ENCODE results near the gene CCDC178.

CCDC178 gene

DNA sequence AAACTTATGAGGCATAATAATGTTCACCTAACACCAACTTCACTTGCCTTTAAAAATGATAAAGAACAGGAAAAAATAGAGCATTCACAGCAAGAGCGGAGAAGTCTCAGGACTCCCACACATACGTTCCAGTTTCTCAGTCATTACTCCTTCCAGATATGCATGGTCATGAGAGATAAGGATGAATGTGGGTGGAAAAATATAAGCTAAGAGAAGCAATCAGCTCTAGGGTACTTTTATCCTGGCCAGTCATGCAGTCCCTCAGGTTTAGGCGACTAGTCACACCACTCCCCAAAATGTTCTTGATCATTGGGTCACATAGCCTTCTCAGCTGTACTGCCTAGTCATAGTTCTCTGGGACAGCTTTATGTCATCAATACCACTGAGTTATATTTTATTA is 29.2 kb upstream of the CCDC178 start:
- WGBS (ENCODE audit: extremely low coverage, insufficient coverage, insufficient read length), result no CpG with 5 or more reads among the region's 3 CpGs
- H2AFZ ChIP-seq (ENCODE audit: insufficient read depth, low read length, poor library complexity), result no peak overlapping the region
- H3K79me1 ChIP-seq (ENCODE audit: low read length), result no peaks in the 10 kb centered on the region

DNA sequence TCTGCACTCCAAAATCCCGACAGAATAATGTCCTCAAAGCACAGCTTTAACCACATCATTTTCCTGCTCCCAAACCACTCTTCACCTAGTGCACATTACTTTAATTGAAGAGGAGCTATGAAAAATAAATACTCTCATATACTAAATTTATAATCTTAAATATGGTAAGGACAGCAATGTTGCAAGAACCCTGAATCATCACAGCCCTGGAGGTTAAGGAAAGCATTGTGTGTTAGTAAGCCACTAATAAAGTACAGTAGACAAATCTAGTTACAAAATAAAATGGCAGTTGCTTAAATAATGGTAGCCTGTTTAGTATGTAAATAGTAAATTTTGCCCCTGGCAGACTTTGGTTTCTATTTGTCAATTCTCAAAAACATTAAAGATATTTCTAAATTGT is 27.0 kb upstream of the CCDC178 start:
- no peak overlapping the region for H3K27ac ChIP-seq (ENCODE audit: low read depth, low read length)
- no peak overlapping the region for H2BK12ac ChIP-seq (ENCODE audit: low read length)
- H3K4ac ChIP-seq (ENCODE audit: low read depth, low read length), result no peak overlapping the region
- no peak overlapping the region for H4K8ac ChIP-seq (ENCODE audit: low read depth, low read length)
- WGBS (ENCODE audit: extremely low coverage, insufficient coverage, insufficient read length), result no CpG with 5 or more reads among the region's 1 CpG
- no peak overlapping the region for H4K12ac ChIP-seq (ENCODE audit: low read depth, low read length)
- DNase-seq, result no peak
- H3K27me3 ChIP-seq (ENCODE audit: insufficient read depth, low read length), result no peaks in the 10 kb centered on the region
- H3K4me2 ChIP-seq (ENCODE audit: low read length), result no peak overlapping the region
- H3K79me2 ChIP-seq (ENCODE audit: control insufficient read depth, insufficient read depth, low read length, poor library complexity), result no peaks in the 10 kb centered on the region
- no peaks in the 10 kb centered on the region for H3K9me3 ChIP-seq (ENCODE audit: insufficient read depth, low read depth, low read length)
- no peak overlapping the region for H2BK120ac ChIP-seq (ENCODE audit: insufficient read depth, low read length, poor library complexity)
- no peak overlapping the region for H3K9ac ChIP-seq (ENCODE audit: low read length)
- no peak overlapping the region for H3K23ac ChIP-seq (ENCODE audit: low read length)
- H4K91ac ChIP-seq (ENCODE audit: low read depth, low read length), result no peak overlapping the region
- no peak overlapping the region for H2AFZ ChIP-seq (ENCODE audit: insufficient read depth, low read length, poor library complexity)
- H2AK5ac ChIP-seq (ENCODE audit: low read length), result no peak overlapping the region
- no peaks in the 10 kb centered on the region for H3K4me1 ChIP-seq (ENCODE audit: control insufficient read depth in 1 of 2, insufficient read depth in 2 of 2, low read length in 2 of 2)
- no peak overlapping the region for H3K14ac ChIP-seq (ENCODE audit: low read length)
- H3K18ac ChIP-seq (ENCODE audit: low read length), result no peak overlapping the region
- H2BK5ac ChIP-seq (ENCODE audit: low read depth, low read length, poor library complexity), result no peak overlapping the region
- H3K79me1 ChIP-seq (ENCODE audit: low read length), result no peaks in the 10 kb centered on the region
- H3K36me3 ChIP-seq (ENCODE audit: control insufficient read depth in 1 of 2, insufficient read depth in 2 of 2, low read length in 2 of 2), result no peaks in the 10 kb centered on the region
- no peak overlapping the region for H3K4me3 ChIP-seq (ENCODE audit: low read depth, low read length)

More for the DNA sequence above, 29.2 kb upstream of the CCDC178 start:
- Histone ChIP-seq H3K4me1 (ENCODE audit: control insufficient read depth in 1 of 2, insufficient read depth in 2 of 2, low read length in 2 of 2) (no peaks in the 10 kb centered on the region), H3K9me3 (ENCODE audit: insufficient read depth, low read depth, low read length) (no peaks in the 10 kb centered on the region), H3K18ac (ENCODE audit: low read length) (no peak overlapping the region), H4K8ac (ENCODE audit: low read depth, low read length) (no peak overlapping the region), H2BK12ac (ENCODE audit: low read length) (no peak overlapping the region), H3K27ac (ENCODE audit: low read depth, low read length) (no peak overlapping the region), H2AK5ac (ENCODE audit: low read length) (no peak overlapping the region), H3K4me2 (ENCODE audit: low read length) (no peak overlapping the region), H3K14ac (ENCODE audit: low read length) (no peak overlapping the region), H3K27me3 (ENCODE audit: insufficient read depth, low read length) (no peaks in the 10 kb centered on the region), H3K9ac (ENCODE audit: low read length) (no peak overlapping the region), H3K36me3 (ENCODE audit: control insufficient read depth in 1 of 2, insufficient read depth in 2 of 2, low read length in 2 of 2) (no peaks in the 10 kb centered on the region), H3K4ac (ENCODE audit: low read depth, low read length) (no peak overlapping the region), H3K79me2 (ENCODE audit: control insufficient read depth, insufficient read depth, low read length, poor library complexity) (no peaks in the 10 kb centered on the region), H4K12ac (ENCODE audit: low read depth, low read length) (no peak overlapping the region), H2BK120ac (ENCODE audit: insufficient read depth, low read length, poor library complexity) (no peak overlapping the region), H3K4me3 (ENCODE audit: low read depth, low read length) (no peak overlapping the region), H4K91ac (ENCODE audit: low read depth, low read length) (no peak overlapping the region), H3K23ac (ENCODE audit: low read length) (no peak overlapping the region), H2BK5ac (ENCODE audit: low read depth, low read length, poor library complexity) (no peak overlapping the region)
- no peak for DNase-seq

DNA sequence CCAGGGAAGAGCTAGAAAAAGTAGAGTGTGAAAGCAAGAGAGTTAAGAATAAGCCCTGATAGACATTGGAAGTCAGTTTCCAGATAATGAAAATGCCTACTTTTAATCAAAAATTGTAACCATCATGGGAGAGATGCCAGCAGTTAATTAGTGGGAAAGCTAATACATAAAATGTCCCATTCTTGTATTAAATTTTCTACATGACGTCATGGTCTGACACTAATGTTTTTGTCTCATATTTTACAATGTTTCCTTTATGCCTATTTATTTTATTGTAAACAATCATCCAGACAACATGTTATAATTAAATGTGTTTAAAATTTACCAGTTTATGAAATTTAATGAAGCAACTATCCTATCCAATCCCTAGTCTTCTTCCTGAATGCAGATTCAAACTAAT is 26.3 kb upstream of the CCDC178 start:
- Histone ChIP-seq H3K9ac (ENCODE audit: low read length) (no peak overlapping the region), H3K79me1 (ENCODE audit: low read length) (no peaks in the 10 kb centered on the region), H4K91ac (ENCODE audit: low read depth, low read length) (no peak overlapping the region), H3K79me2 (ENCODE audit: control insufficient read depth, insufficient read depth, low read length, poor library complexity) (no peaks in the 10 kb centered on the region), H3K18ac (ENCODE audit: low read length) (no peak overlapping the region), H3K14ac (ENCODE audit: low read length) (no peak overlapping the region), H3K27ac (ENCODE audit: low read depth, low read length) (no peak overlapping the region), H3K36me3 (ENCODE audit: control insufficient read depth in 1 of 2, insufficient read depth in 2 of 2, low read length in 2 of 2) (no peaks in the 10 kb centered on the region), H4K8ac (ENCODE audit: low read depth, low read length) (no peak overlapping the region), H2AFZ (ENCODE audit: insufficient read depth, low read length, poor library complexity) (no peak overlapping the region), H2BK12ac (ENCODE audit: low read length) (no peak overlapping the region), H3K4me3 (ENCODE audit: low read depth, low read length) (no peak overlapping the region), H3K27me3 (ENCODE audit: insufficient read depth, low read length) (no peaks in the 10 kb centered on the region), H3K4me2 (ENCODE audit: low read length) (no peak overlapping the region), H2BK5ac (ENCODE audit: low read depth, low read length, poor library complexity) (no peak overlapping the region), H4K12ac (ENCODE audit: low read depth, low read length) (no peak overlapping the region), H2BK120ac (ENCODE audit: insufficient read depth, low read length, poor library complexity) (no peak overlapping the region), H3K9me3 (ENCODE audit: insufficient read depth, low read depth, low read length) (no peaks in the 10 kb centered on the region), H2AK5ac (ENCODE audit: low read length) (no peak overlapping the region), H3K4me1 (ENCODE audit: control insufficient read depth in 1 of 2, insufficient read depth in 2 of 2, low read length in 2 of 2) (no peaks in the 10 kb centered on the region), H3K23ac (ENCODE audit: low read length) (no peak overlapping the region), H3K4ac (ENCODE audit: low read depth, low read length) (no peak overlapping the region)
- DNase-seq, result no peak
- WGBS (ENCODE audit: extremely low coverage, insufficient coverage, insufficient read length), result no CpG with 5 or more reads among the region's 1 CpG

DNA sequence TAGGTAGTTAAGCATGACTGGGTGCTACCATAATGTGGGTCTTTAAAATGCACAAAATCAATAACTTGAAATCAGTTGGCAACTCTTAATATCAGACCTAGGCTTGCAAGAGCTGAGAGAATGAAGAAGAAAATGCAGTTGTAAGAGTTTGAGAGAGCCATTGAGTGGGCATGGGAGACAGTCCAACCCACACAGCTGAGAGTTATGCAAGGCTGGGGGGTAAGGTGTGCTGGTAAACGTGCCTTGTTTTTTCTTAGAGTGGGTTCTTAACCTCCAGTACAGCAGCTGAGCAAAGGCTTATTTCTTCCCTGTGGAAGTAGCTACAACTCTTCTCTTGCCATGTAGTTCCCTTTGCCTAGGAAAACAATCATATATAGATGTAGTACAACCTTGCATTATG is 20.2 kb upstream of the CCDC178 start:
- Histone ChIP-seq H2BK120ac (ENCODE audit: insufficient read depth, low read length, poor library complexity) (no peak overlapping the region), H4K91ac (ENCODE audit: low read depth, low read length) (no peak overlapping the region), H3K23ac (ENCODE audit: low read length) (no peak overlapping the region), H3K27ac (ENCODE audit: low read depth, low read length) (no peak overlapping the region), H3K14ac (ENCODE audit: low read length) (no peak overlapping the region), H3K18ac (ENCODE audit: low read length) (no peak overlapping the region), H2AFZ (ENCODE audit: insufficient read depth, low read length, poor library complexity) (no peak overlapping the region), H2AK5ac (ENCODE audit: low read length) (no peak overlapping the region), H3K4me1 (ENCODE audit: control insufficient read depth in 1 of 2, insufficient read depth in 2 of 2, low read length in 2 of 2) (no peaks in the 10 kb centered on the region), H3K79me1 (ENCODE audit: low read length) (no peaks in the 10 kb centered on the region), H3K36me3 (ENCODE audit: control insufficient read depth in 1 of 2, insufficient read depth in 2 of 2, low read length in 2 of 2) (no peaks in the 10 kb centered on the region), H4K8ac (ENCODE audit: low read depth, low read length) (no peak overlapping the region), H3K4me3 (ENCODE audit: low read depth, low read length) (no peak overlapping the region), H3K4me2 (ENCODE audit: low read length) (no peak overlapping the region), H2BK5ac (ENCODE audit: low read depth, low read length, poor library complexity) (no peak overlapping the region), H3K9me3 (ENCODE audit: insufficient read depth, low read depth, low read length) (no peaks in the 10 kb centered on the region), H3K79me2 (ENCODE audit: control insufficient read depth, insufficient read depth, low read length, poor library complexity) (no peaks in the 10 kb centered on the region), H3K27me3 (ENCODE audit: insufficient read depth, low read length) (no peaks in the 10 kb centered on the region), H4K12ac (ENCODE audit: low read depth, low read length) (no peak overlapping the region), H3K4ac (ENCODE audit: low read depth, low read length) (no peak overlapping the region), H3K9ac (ENCODE audit: low read length) (no peak overlapping the region), H2BK12ac (ENCODE audit: low read length) (no peak overlapping the region)
- no peak for DNase-seq
- WGBS (ENCODE audit: extremely low coverage, insufficient coverage, insufficient read length), result no CpG with 5 or more reads among the region's 1 CpG

DNA sequence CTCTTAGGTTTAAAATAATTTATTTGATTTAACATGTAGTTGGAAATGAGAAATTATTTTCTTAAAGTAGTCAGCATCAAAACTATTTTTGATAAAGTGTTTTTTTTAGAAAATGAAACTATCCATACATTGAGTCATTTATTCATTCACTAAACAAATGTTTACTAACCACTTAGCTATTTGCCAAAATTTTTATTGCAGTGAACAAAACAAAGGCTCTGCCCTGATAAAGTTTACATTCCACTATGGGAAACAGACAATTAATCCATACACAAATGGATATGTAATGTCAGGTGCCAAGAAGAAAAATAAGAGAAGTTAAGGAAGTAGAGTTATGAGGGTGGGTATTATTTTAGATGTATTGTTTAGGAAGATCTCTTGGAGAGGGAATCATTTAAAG is 19.1 kb upstream of the CCDC178 start:
- Histone ChIP-seq H3K4me3 (ENCODE audit: low read depth, low read length) (no peak overlapping the region), H2AK5ac (ENCODE audit: low read length) (no peak overlapping the region), H3K79me1 (ENCODE audit: low read length) (no peaks in the 10 kb centered on the region), H3K4me2 (ENCODE audit: low read length) (no peak overlapping the region), H3K79me2 (ENCODE audit: control insufficient read depth, insufficient read depth, low read length, poor library complexity) (no peaks in the 10 kb centered on the region), H2AFZ (ENCODE audit: insufficient read depth, low read length, poor library complexity) (no peak overlapping the region), H3K4ac (ENCODE audit: low read depth, low read length) (no peak overlapping the region), H2BK120ac (ENCODE audit: insufficient read depth, low read length, poor library complexity) (no peak overlapping the region), H4K8ac (ENCODE audit: low read depth, low read length) (no peak overlapping the region), H3K14ac (ENCODE audit: low read length) (no peak overlapping the region), H4K12ac (ENCODE audit: low read depth, low read length) (no peak overlapping the region), H3K36me3 (ENCODE audit: control insufficient read depth in 1 of 2, insufficient read depth in 2 of 2, low read length in 2 of 2) (no peaks in the 10 kb centered on the region), H3K4me1 (ENCODE audit: control insufficient read depth in 1 of 2, insufficient read depth in 2 of 2, low read length in 2 of 2) (no peaks in the 10 kb centered on the region), H4K91ac (ENCODE audit: low read depth, low read length) (no peak overlapping the region), H3K27me3 (ENCODE audit: insufficient read depth, low read length) (no peaks in the 10 kb centered on the region), H2BK12ac (ENCODE audit: low read length) (no peak overlapping the region), H3K18ac (ENCODE audit: low read length) (no peak overlapping the region), H3K9ac (ENCODE audit: low read length) (no peak overlapping the region), H3K27ac (ENCODE audit: low read depth, low read length) (no peak overlapping the region), H3K9me3 (ENCODE audit: insufficient read depth, low read depth, low read length) (no peaks in the 10 kb centered on the region), H2BK5ac (ENCODE audit: low read depth, low read length, poor library complexity) (no peak overlapping the region), H3K23ac (ENCODE audit: low read length) (no peak overlapping the region)
- no peak for DNase-seq
